Activated CD4-positive, alpha-beta memory T cell treated with anti-CD3 and anti-CD28 coated beads for 36 hours (primary cell): ENCODE results near the gene CMBL. TPM values are rescaled to one million over a fixed set of nuclear protein-coding genes. Genes with fewer than 3 reads are reported as not detected.
A peak's percentile ranks its signal among the peaks of the same experiment; 100 is the strongest.

Experiments
- CTCF ChIA-PET: fragments of 350-600 bp; sonication (Branson Sonifier 250); formaldehyde crosslinking; loops from one replicate; lab custom pipeline; 2021; ENCODE audit warnings: antibody characterized with exemption, inconsistent platforms; lab: Charles Lee
- POLR2A ChIA-PET: fragments of 350-600 bp; sonication (Branson Sonifier 250); formaldehyde crosslinking; loops from one replicate; lab custom pipeline; 2021; ENCODE audit warnings: antibody characterized with exemption; lab: Charles Lee
- DNase-seq: peaks from one replicate; pipeline ENCODE4 v3.0.0-alpha.2; 2020
- H3K27ac Mint-ChIP-seq: one replicate; pipeline ENCODE4 v1.8.0; 2021; ENCODE audit warnings: mixed read lengths
- H3K27me3 Mint-ChIP-seq: one replicate; pipeline ENCODE4 v1.8.0; 2021; ENCODE audit warnings: mixed read lengths
- H3K36me3 Mint-ChIP-seq: one replicate; pipeline ENCODE4 v1.8.0; 2021; ENCODE audit warnings: mixed read lengths
- H3K4me1 Mint-ChIP-seq: one replicate; pipeline ENCODE4 v1.8.0; 2021; ENCODE audit warnings: low read depth, mixed read lengths
- H3K4me3 Mint-ChIP-seq: one replicate; pipeline ENCODE4 v1.8.0; 2021; ENCODE audit warnings: mild to moderate bottlenecking, mixed read lengths
- H3K9me3 Mint-ChIP-seq: one replicate; pipeline ENCODE4 v1.8.0; 2021; ENCODE audit warnings: mixed read lengths
- intact Hi-C: fragments of 100-400 bp; cut with micrococcal nuclease; formaldehyde crosslinking; loops from one replicate; pipeline ENCODE4 v1.15.1; 2023
- total RNA-seq, 2 experiments: library from RNA; stranded (reverse); gene quantifications; one replicate each; pipeline ENCODE4 v1.2.3, GENCODE V29; 2021

The CMBL gene
- 1 to 10 TPM; 1.2 to 1.3 TPM for total RNA-seq

DNA sequence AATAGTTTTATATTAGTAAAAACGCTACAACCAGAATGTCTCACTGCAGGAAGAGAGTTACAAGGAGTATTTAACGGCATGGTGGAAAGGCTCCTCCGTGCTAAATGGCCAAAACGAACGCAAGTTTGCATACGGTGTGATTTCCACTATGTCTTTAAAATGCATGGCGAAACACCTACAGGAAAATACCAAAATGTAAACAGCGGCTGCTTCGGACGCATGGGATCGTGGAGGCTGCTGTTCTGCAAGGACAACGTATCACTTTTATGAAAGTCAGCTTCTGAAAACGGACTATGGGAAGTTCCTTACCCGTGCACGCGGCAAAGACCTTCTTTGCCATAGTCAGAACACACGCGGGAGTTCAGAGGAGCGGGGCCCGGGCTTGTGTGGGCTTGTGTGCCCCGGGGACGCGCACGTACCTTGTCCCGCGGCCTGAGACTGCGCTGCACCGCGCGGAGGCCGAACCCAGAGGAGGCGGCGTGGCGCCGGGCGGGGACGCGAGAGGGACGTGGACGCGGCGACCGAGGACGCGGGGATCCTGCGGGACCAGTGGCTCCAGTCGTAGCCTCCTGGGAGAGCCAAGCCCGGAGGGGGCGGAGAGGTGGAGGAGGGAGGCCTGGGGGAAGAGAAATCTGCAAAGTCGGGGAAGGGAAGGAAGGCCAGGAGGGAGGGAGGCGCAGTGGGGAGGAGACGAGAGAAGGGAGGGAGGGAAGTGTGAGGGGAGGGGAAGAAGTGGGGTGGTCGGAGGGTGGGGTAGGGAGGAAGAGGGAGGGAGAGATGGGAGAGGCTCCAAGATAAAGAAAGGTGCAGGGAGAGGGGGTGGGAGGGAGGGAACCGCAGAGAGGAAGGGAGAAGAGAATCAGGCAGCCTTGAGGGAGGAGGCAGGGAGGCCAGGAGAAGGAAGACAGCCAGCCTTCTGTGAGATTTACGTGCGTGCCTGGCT lies at the start of gene CMBL:
Gene CMBL, minus strand, starts transcription at position 697 of the 943 bp plus-strand sequence. CDS start 17,140 bp downstream, outside the sequence.
- H3K27ac Mint-ChIP-seq = no peak within 1 kb of the TSS
- H3K36me3 Mint-ChIP-seq = no peaks in the 10 kb centered on the region
- intact Hi-C loops = no loop called here
- peak within 1 kb of the TSS; percentile 67 for H3K4me3 Mint-ChIP-seq
- H3K4me1 Mint-ChIP-seq = peaks cover 14% of the 10 kb centered on the region
- POLR2A ChIA-PET = no interaction called here
- H3K27me3 Mint-ChIP-seq = peaks cover 14% of the 10 kb centered on the region
- no peaks in the 10 kb centered on the region for H3K9me3 Mint-ChIP-seq
- CTCF ChIA-PET = interaction anchor here (1.4 kb wide), 1 partner anchor 24 kb away, joined by 6 read pairs; no protein-coding TSS in a partner anchor
- DNase-seq = peak; percentile 29

DNA sequence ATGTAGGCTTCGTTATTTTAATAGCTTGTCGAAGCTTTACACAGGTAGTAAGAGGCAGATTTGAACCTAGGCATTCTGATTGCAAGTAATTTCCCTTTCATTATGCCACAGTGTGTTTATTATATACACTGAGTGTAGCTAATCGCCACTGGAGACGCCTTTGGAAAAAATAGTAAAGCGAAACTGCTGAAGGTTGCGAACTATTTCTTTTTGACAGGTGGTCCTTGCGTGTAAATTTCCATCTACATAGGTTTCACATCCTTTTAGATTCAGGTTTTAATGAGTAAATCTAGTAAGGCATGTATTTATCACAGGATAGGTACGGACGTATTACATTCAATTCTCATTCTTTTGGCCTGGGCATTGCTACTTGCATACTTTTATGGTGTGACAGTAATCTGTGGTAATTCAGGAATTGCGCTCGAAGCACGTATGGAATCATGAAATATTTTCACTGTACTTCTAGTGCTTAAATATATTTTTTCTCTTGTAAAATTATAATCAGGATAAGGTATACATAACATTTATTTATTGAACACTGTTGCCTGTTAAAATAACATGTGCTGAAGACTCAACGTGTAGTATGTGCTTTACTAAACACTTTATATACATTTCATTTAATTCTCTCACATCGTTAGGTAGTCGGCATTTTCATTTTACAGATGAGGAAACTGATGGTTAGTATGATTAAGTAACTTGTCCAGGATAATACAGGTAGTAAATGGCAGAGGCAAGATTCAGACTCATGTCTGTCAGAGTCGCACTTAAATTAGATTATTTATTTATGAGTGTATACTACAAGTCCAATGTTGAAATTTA lies 47.6 kb upstream of the CMBL start:
- Mint-ChIP-seq H3K27me3 (no peaks in the 10 kb centered on the region), H3K4me1 (peaks cover 46% of the 10 kb centered on the region), H3K27ac (peak overlapping the region; percentile 99), H3K9me3 (no peaks in the 10 kb centered on the region), H3K4me3 (peak overlapping the region; percentile 99), H3K36me3 (peaks cover 4% of the 10 kb centered on the region)
- intact Hi-C loops = loop anchor here (1.0 to 2.0 kb wide), 2 partner anchors 64 to 96 kb away; no protein-coding TSS in a partner anchor
- CTCF ChIA-PET = interaction anchor here (1.0 to 1.5 kb wide), 5 partner anchors 9 to 279 kb away, joined by 3 to 8 read pairs (median 3); no protein-coding TSS in a partner anchor
- DNase-seq = peak; percentile 42
- POLR2A ChIA-PET = interaction anchor here (1.0 to 3.2 kb wide), 4 partner anchors 9 to 105 kb away, joined by 4 to 36 read pairs (median 6); partner anchors contain the start of genes ATPSCKMT and CCT5

DNA sequence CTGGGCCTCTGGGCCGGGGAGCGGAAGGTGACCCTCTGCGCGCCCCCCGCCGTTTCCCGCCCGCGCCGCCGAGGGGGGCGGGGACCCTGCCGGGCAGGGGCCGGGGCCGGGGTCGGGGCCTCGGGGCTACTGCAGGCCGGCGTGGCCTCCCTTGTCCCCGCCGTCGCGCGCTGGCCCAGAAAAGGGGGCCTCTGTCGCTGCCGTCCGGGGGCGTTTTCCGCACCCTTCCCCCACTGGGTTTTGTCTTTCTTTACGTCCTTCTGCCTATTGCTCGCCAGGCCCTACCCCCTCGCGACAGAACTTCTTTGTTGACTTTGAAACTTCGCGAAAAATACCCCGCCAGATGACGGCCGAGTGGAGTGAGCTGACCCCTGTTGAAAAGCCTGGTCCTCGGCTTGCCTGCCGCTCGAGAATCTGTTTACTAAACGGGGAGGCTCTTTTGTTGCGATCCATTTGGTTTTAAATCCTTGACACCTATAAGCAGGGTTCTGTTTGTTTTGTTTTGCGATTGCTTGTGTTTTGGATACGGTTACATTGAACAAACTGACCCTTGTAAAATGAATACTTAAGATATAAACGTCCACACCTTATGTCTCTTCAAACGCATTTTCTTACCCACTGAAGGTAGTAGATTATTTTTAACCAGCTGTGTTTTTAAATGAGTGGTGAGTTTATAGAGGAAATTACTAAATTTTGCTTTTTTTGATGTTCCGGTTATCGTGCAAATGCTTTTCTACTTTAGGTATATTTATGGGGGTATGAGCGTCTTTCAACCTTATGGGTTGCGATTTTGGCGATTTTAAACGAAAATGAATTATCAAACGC lies 46.6 kb upstream of the CMBL start:
- ChIA-PET CTCF (interaction anchor here (1.0 to 1.6 kb wide), 8 partner anchors 10 to 280 kb away, joined by 3 to 12 read pairs (median 4); no protein-coding TSS in a partner anchor), POLR2A (interaction anchor here (0.7 to 3.2 kb wide), 12 partner anchors 10 to 281 kb away, joined by 3 to 36 read pairs (median 6); partner anchors contain the start of genes ATPSCKMT and CCT5)
- peaks cover 43% of the 10 kb centered on the region for H3K4me1 Mint-ChIP-seq
- H3K27ac Mint-ChIP-seq = peak overlapping the region; percentile 99
- peak overlapping the region; percentile 99 for H3K4me3 Mint-ChIP-seq
- no peaks in the 10 kb centered on the region for H3K9me3 Mint-ChIP-seq
- peak; percentile 67 for DNase-seq
- H3K27me3 Mint-ChIP-seq = no peaks in the 10 kb centered on the region
- peaks cover 4% of the 10 kb centered on the region for H3K36me3 Mint-ChIP-seq
- intact Hi-C loops = loop anchor here (2.0 to 5.0 kb wide), 5 partner anchors 42 to 408 kb away; partner anchors contain the start of genes ANKRD33B and DAP

DNA sequence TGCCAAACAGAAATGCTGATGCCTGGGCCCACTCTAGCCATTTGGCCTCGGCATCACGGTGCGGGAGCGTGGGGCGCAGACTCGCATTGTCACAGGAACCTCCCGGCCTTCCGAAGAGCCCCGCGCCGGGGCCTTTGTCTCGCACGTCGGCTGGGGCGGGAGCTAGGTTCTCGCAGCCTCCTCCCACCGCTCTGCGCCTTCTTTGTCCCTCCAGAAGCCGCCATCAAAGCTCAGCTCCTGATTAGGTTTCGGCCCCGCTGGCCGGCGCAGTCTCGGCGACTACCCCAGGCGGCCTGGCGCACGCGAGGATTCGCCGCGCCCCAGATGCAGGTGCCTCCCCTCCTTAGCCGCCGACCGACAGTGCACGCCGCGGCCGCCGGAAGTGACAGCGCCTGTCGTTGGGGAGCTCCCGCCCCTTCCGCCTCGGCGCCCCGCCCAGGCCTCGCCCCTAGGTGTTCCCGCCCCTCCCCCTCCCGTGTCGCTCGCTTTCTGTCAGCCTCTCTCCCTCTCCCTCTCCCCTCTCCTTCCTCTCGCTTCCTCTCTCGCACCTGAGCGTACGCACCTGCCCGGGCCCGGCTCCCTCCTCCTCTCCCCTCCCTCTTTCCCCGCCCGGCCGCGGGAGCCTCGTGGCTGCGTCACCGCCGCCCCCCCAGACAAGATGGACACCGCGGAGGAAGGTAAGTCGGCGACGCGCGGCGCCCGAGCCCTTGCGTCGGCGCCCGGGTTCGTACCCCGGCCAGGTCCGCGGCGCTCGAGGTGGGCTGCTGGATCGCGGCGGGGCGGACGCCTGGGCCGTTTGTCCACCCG lies 45.7 kb upstream of the CMBL start, which contains the start of gene MARCHF6:
Gene MARCHF6, plus strand, starts transcription at position 455 of the 807 bp plus-strand sequence. Its CDS starts 204 bp downstream, at position 659.
- ChIA-PET CTCF (interaction anchor here (0.6 to 1.6 kb wide), 6 partner anchors 11 to 75 kb away, joined by 3 to 12 read pairs (median 4); no protein-coding TSS in a partner anchor), POLR2A (interaction anchor here (0.7 to 3.2 kb wide), 14 partner anchors 26 to 282 kb away, joined by 3 to 36 read pairs (median 4); partner anchors contain the start of genes ATPSCKMT and CCT5)
- H3K9me3 Mint-ChIP-seq = no peaks in the 10 kb centered on the region
- H3K36me3 Mint-ChIP-seq = peaks cover 4% of the 10 kb centered on the region
- DNase-seq = peak; percentile 96
- H3K4me3 Mint-ChIP-seq = peak within 1 kb of the TSS; percentile 99
- peaks cover 39% of the 10 kb centered on the region for H3K4me1 Mint-ChIP-seq
- H3K27ac Mint-ChIP-seq = peak within 1 kb of the TSS; percentile 99
- intact Hi-C loops = loop anchor here (1.0 to 5.0 kb wide), 9 partner anchors 41 to 409 kb away; partner anchors contain the start of genes ANKRD33B, CCT5, DAP and ROPN1L
- H3K27me3 Mint-ChIP-seq = no peaks in the 10 kb centered on the region

DNA sequence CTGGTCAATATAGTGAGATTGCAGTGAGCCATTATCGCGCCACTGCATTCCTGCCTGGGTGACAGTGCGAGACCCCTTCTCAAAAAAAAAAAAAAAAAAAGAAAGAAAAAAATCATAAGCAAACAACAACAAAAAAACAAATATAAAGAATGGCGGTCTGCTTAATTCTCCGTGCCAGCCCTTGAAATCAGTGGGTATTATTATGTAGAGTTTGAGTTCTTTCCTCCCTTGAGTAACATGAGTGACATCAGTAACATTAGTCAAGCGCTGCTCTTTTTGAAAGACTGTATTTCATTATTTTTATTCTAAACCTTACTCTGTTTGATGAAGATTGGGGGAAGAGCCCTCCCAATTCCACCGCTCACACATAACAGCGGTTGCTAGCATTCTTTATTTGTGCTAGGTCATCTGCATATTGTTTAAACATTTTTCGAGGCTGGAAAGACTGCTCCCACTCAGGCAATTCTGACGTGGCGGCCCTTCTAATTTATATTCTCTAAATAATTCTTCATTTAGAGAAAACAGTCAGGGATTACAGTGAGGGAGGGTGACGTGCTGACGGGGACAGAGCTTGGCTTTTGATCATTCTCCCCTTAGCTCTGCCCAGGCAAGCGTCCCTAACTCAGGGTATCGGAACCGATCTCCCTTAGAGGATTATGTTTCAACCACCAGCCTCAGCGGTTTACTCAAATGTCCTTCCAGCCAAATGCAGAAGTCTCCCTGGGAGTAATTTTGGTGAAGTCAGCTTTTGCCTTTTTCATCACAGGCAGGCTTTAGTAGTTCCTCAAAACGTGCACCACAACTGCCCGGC lies 44.9 kb upstream of the CMBL start:
- H3K4me1 Mint-ChIP-seq = peaks cover 33% of the 10 kb centered on the region
- intact Hi-C loops = loop anchor here (1.0 to 5.0 kb wide), 8 partner anchors 40 to 410 kb away; partner anchors contain the start of genes ANKRD33B, CCT5, DAP and ROPN1L
- ChIA-PET CTCF (interaction anchor here (0.8 to 1.6 kb wide), 5 partner anchors 12 to 75 kb away, joined by 3 to 12 read pairs (median 4); no protein-coding TSS in a partner anchor), POLR2A (interaction anchor here (0.7 to 3.2 kb wide), 13 partner anchors 27 to 282 kb away, joined by 3 to 36 read pairs (median 5); partner anchors contain the start of genes ATPSCKMT and CCT5)
- H3K36me3 Mint-ChIP-seq = peaks cover 4% of the 10 kb centered on the region
- peak overlapping the region; percentile 90 for H3K4me3 Mint-ChIP-seq
- peak overlapping the region; percentile 97 for H3K27ac Mint-ChIP-seq
- H3K9me3 Mint-ChIP-seq = no peaks in the 10 kb centered on the region
- no peaks in the 10 kb centered on the region for H3K27me3 Mint-ChIP-seq
- DNase-seq = peak; percentile 63

DNA sequence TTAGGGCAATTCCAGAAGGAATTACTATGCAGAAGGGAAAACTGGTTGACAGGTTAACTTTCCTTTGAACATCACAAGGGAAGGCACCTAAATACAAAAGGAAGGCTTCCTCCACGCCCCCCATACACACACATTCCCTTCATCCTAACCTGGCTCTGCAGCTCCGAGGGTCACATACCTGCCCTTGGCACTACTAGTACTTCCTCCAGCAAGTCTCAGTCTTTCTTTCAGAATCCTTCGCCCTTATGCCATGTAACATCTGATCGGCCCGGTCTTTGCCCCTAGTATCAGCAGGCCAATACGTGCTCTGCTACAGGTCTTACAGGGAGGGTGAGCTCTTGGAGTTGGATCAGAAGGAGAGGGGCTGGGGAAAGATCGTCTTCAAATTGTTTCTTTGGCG lies 44.2 kb upstream of the CMBL start:
- intact Hi-C loops = loop anchor here (2.0 to 5.0 kb wide), 6 partner anchors 40 to 410 kb away; partner anchors contain the start of genes ANKRD33B, DAP and ROPN1L
- H3K36me3 Mint-ChIP-seq = peaks cover 4% of the 10 kb centered on the region
- H3K4me1 Mint-ChIP-seq = peaks cover 26% of the 10 kb centered on the region
- no peaks in the 10 kb centered on the region for H3K27me3 Mint-ChIP-seq
- ChIA-PET POLR2A (interaction anchor here (2.0 kb wide), 1 partner anchor 68 kb away, joined by 9 read pairs; no protein-coding TSS in a partner anchor), CTCF (interaction anchor here (1.0 kb wide), 1 partner anchor 68 kb away, joined by 6 read pairs; no protein-coding TSS in a partner anchor)
- H3K27ac Mint-ChIP-seq = peak overlapping the region; percentile 4
- H3K4me3 Mint-ChIP-seq = peak overlapping the region; percentile 90
- no peak for DNase-seq
- H3K9me3 Mint-ChIP-seq = no peaks in the 10 kb centered on the region

DNA sequence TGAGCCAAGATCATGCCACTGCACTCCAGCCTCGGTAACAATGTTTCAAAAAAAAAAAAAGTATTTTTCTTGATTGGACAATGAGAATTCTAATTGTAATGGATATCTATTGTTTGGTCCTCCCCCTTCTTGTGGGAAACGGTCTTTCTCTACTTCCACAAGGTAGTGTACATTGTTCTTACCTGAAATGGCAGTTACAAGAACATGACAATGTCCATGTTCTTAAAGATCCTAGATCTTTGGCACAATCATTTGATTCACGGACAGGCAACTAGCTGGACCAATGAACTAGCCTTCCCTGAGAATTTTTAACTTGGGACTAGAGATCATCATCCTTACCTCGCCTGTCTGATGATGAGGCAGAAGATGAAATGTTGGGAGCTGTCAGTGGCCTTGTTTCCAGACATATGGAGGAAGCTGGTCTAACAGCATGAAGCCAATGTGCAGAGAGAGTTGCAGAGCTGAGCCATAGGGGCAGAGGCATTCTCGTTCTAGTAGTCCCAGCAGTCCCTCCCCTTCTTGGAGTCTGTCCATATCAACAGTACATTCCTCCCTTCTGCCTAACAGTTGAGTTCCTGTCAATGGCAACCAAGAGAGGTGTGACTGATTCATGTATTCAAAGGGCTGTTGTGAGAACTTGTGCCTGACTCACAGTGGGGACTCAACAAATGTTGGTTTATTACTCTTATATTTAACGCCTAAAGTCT lies 43.6 kb upstream of the CMBL start:
- H3K36me3 Mint-ChIP-seq = peaks cover 4% of the 10 kb centered on the region
- DNase-seq = no peak
- H3K4me3 Mint-ChIP-seq = no peak overlapping the region
- H3K4me1 Mint-ChIP-seq = peaks cover 21% of the 10 kb centered on the region
- ChIA-PET POLR2A (no interaction called here), CTCF (interaction anchor here (1.0 kb wide), 1 partner anchor 67 kb away, joined by 6 read pairs; no protein-coding TSS in a partner anchor)
- no peak overlapping the region for H3K27ac Mint-ChIP-seq
- intact Hi-C loops = loop anchor here (5.0 kb wide), 4 partner anchors 39 to 411 kb away; partner anchors contain the start of genes ANKRD33B and DAP
- H3K27me3 Mint-ChIP-seq = no peaks in the 10 kb centered on the region
- no peaks in the 10 kb centered on the region for H3K9me3 Mint-ChIP-seq

DNA sequence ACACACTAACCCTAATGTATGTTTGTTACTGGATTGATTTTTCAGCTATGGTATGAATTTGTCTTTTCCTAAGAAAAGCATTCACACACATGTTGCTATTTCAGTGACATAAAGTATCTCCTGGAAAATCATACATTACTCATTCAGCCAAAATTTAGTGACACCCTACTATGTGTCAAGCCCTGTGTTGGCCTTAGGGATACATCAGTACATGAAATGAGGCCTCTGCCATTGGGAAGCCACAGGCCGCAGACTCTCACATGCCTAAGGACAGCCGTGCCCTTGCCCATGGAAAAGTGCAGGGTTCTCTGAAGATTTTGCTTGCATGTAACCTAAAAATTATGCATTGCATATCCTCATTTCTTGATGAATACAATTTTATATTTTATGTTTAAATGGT lies 40.6 kb upstream of the CMBL start:
- H3K36me3 Mint-ChIP-seq = no peaks in the 10 kb centered on the region
- no peak overlapping the region for H3K27ac Mint-ChIP-seq
- DNase-seq = no peak
- peaks cover 15% of the 10 kb centered on the region for H3K4me1 Mint-ChIP-seq
- no peaks in the 10 kb centered on the region for H3K27me3 Mint-ChIP-seq
- ChIA-PET POLR2A (no interaction called here), CTCF (interaction anchor here (0.6 kb wide), 1 partner anchor 16 kb away, joined by 3 read pairs; no protein-coding TSS in a partner anchor)
- no peak overlapping the region for H3K4me3 Mint-ChIP-seq
- intact Hi-C loops = no loop called here
- no peaks in the 10 kb centered on the region for H3K9me3 Mint-ChIP-seq
